ENCODE measurements around the gene NPB.
A peak's percentile ranks its signal among the peaks of the same experiment; 100 is the strongest.

The NPB gene

DNA sequence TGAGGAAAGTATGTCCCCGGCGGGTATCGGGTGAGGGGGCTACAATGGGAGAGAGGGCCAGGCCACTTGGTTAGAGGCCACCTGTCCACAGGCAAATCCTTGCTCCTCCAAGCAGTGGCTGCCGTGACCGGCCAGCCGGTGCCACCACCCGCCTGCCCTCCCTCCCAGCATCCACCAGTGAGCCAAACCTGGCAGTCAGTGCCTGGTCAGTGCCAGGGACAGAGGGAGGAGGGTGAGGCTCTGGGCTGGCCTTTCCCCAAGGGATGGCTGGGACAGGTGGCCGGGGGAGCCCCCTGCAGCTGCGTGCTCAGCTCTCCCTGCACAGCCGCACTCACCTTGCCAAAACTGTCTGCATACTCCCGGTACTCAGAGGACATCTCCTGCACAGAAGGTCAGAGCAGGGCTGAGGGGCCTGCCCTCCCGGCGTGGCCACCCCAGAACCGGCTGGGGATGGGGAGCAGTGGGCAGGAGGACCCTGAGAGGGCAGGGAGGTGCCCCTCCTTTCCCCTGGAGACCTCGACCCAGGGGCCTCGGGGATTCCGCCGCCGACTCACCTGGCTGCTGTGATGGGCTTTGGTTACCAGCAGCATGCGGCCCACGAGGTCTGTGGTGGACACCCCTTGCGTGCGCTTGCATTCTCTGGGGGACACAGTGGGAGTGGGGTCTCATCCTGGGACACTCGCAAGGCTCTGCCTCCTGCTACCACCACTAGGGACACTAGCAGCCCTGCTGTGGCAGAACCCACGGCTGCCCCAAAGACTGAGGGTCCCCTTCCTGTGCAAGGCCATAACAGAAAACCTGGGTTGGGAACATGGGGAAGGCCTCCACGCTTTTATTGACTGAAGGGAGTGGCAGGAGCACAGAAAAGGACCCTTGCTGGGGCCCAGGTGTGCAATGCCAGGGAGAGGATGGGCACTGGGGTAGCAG lies 5.4 kb downstream of the NPB start:
- TF ChIP-seq CTCF (IDR thresholded peaks at IDR 0.05; ENCODE audit: low read length) (0 out of 2 replicates have a peak, but pooled peaks have one; percentile 7), EZH2phosphoT487 (IDR thresholded peaks at IDR 0.05; ENCODE audit: low read length) (no peak)
- H3K36me3 ChIP-seq (replicated peaks; ENCODE audit: insufficient read depth, low read length): 0 out of 2 replicates have a peak, but pooled peaks cover 6% of the 10 kb centered on the region
- no peak overlapping the region for H3K4me3 ChIP-seq (ENCODE audit: low read length)
- DNase-seq: no peak
- H3K27ac ChIP-seq (ENCODE audit: low read length): no peak overlapping the region
- H3K79me2 ChIP-seq (ENCODE audit: low read length): peaks cover 18% of the 10 kb centered on the region
- H4K20me1 ChIP-seq (ENCODE audit: insufficient read depth, low read length): no peaks in the 10 kb centered on the region
- H3K9me3 ChIP-seq (replicated peaks; ENCODE audit: insufficient read depth, low read length): no peaks in the 10 kb centered on the region
- H3K4me1 ChIP-seq (ENCODE audit: low read length): peaks cover 7% of the 10 kb centered on the region
- H3K9me2 ChIP-seq (replicated peaks; ENCODE audit: insufficient read depth, low read length): no peaks in the 10 kb centered on the region
- H3K9ac ChIP-seq (ENCODE audit: low read length): no peak overlapping the region
- H3K27me3 ChIP-seq (replicated peaks; ENCODE audit: insufficient read depth, low read length): no peaks in the 10 kb centered on the region
- H3K4me2 ChIP-seq (ENCODE audit: low read depth, low read length): no peak overlapping the region
- no peaks in the 10 kb centered on the region; the same call in 1 of the 2 replicates for H3F3A ChIP-seq (ENCODE audit: insufficient read depth, low read length)
- H2AFZ ChIP-seq (ENCODE audit: low read length): no peak overlapping the region

GRCh38 chr17:81908793-81909192 lies 6.8 kb downstream of the NPB start:
- Histone ChIP-seq H3K9me3 (replicated peaks; ENCODE audit: insufficient read depth, low read length) (no peaks in the 10 kb centered on the region), H3K4me2 (ENCODE audit: low read depth, low read length) (no peak overlapping the region), H3K4me3 (ENCODE audit: low read length) (no peak overlapping the region), H3F3A (ENCODE audit: insufficient read depth, low read length) (no peaks in the 10 kb centered on the region; the same call in 1 of the 2 replicates), H4K20me1 (ENCODE audit: insufficient read depth, low read length) (no peaks in the 10 kb centered on the region), H3K79me2 (ENCODE audit: low read length) (peaks cover 18% of the 10 kb centered on the region), H3K27ac (ENCODE audit: low read length) (no peak overlapping the region), H3K27me3 (replicated peaks; ENCODE audit: insufficient read depth, low read length) (no peaks in the 10 kb centered on the region), H3K36me3 (replicated peaks; ENCODE audit: insufficient read depth, low read length) (peaks cover 6% of the 10 kb centered on the region; the same call in 1 of the 2 replicates), H2AFZ (ENCODE audit: low read length) (no peak overlapping the region), H3K9ac (ENCODE audit: low read length) (no peak overlapping the region), H3K9me2 (replicated peaks; ENCODE audit: insufficient read depth, low read length) (no peaks in the 10 kb centered on the region), H3K4me1 (ENCODE audit: low read length) (peaks cover 7% of the 10 kb centered on the region)
- TF ChIP-seq CTCF (IDR thresholded peaks at IDR 0.05; ENCODE audit: low read length): no peak
- TF ChIP-seq EZH2phosphoT487 (IDR thresholded peaks at IDR 0.05; ENCODE audit: low read length): no peak
- TF ChIP-seq EZH2 (optimal IDR thresholded peaks at IDR 0.05; ENCODE audit: low read depth, low read length): no peak
- DNase-seq: no peak

- TF ChIP-seq EZH2 (optimal IDR thresholded peaks at IDR 0.05; ENCODE audit: low read depth, low read length): no peak
- no peak for TF ChIP-seq CTCF (IDR thresholded peaks at IDR 0.05; ENCODE audit: low read length)
- no peak for TF ChIP-seq EZH2phosphoT487 (IDR thresholded peaks at IDR 0.05; ENCODE audit: low read length)
- Histone ChIP-seq H3F3A (ENCODE audit: insufficient read depth, low read length) (no peaks in the 10 kb centered on the region; the same call in 1 of the 2 replicates), H3K27ac (ENCODE audit: low read length) (no peak overlapping the region), H3K79me2 (ENCODE audit: low read length) (peaks cover 18% of the 10 kb centered on the region), H3K9me2 (replicated peaks; ENCODE audit: insufficient read depth, low read length) (no peaks in the 10 kb centered on the region), H3K9me3 (replicated peaks; ENCODE audit: insufficient read depth, low read length) (no peaks in the 10 kb centered on the region), H3K4me3 (ENCODE audit: low read length) (no peak overlapping the region), H3K9ac (ENCODE audit: low read length) (no peak overlapping the region), H3K4me1 (ENCODE audit: low read length) (peaks cover 7% of the 10 kb centered on the region), H4K20me1 (ENCODE audit: insufficient read depth, low read length) (no peaks in the 10 kb centered on the region), H3K36me3 (replicated peaks; ENCODE audit: insufficient read depth, low read length) (peaks cover 6% of the 10 kb centered on the region; the same call in 1 of the 2 replicates), H2AFZ (ENCODE audit: low read length) (no peak overlapping the region), H3K4me2 (ENCODE audit: low read depth, low read length) (no peak overlapping the region), H3K27me3 (replicated peaks; ENCODE audit: insufficient read depth, low read length) (no peaks in the 10 kb centered on the region)
- no peak for DNase-seq
These were observed 7.2 kb downstream of the NPB start for GRCh38 chr17:81909231-81909630.
